NT2/D1 (cell line): ENCODE data around the gene ATP10A.

Experiments
- YY1 ChIP-seq: IDR thresholded peaks from 2 replicates; pipeline ENCODE4 v1.6.1; 2011; ENCODE audit not compliant: insufficient read length, insufficient read depth
- ZNF274 ChIP-seq: IDR thresholded peaks from 2 replicates; pipeline ENCODE4 v1.6.1; 2011; ENCODE audit warnings: mild to moderate bottlenecking, low read depth, low read length

GRCh38 chr15:25664761-25665160 is 198.4 kb downstream of the ATP10A start:
- no peak for TF ChIP-seq ZNF274
- TF ChIP-seq YY1, result no peak
